Cardiac muscle cell (in vitro differentiated cells and primary cell): Measurements from ENCODE around the gene PDPK1. TPM values are rescaled to one million over a fixed set of nuclear protein-coding genes. Genes with fewer than 3 reads are reported as not detected.

Source experiments
- DNase-seq, 2 donors: peaks; one replicate each; pipeline versions ENCODE4 v3.0.0 to v3.0.0-alpha.2; 2010 to 2017; ENCODE audit warnings: low read depth in 1 of 2, low spot score in 1 of 2
- H3K27ac ChIP-seq: fragments of 200-600 bp; sonication (generic); 2 replicates; pipeline ENCODE4 v1.5.1; 2016
- H3K27me3 ChIP-seq: fragments of 200-600 bp; sonication (generic); 2 replicates; pipeline ENCODE4 v1.6.0; 2016; ENCODE audit warnings: control low read depth
- H3K36me3 ChIP-seq: fragments of 200-600 bp; sonication (generic); 2 replicates; pipeline ENCODE4 v1.5.1; 2016; ENCODE audit warnings: control low read depth
- H3K4me1 ChIP-seq: fragments of 200-600 bp; sonication (generic); 2 replicates; pipeline ENCODE4 v1.8.1; 2017; ENCODE audit warnings: low read depth, mild to moderate bottlenecking, mixed run types
- H3K4me3 ChIP-seq: fragments of 200-600 bp; sonication (generic); 2 replicates; pipeline ENCODE4 v1.5.1; 2016; ENCODE audit warnings: mild to moderate bottlenecking
- H3K9me3 ChIP-seq: fragments of 200-600 bp; sonication (generic); 2 replicates; pipeline ENCODE4 v1.5.1; 2017; ENCODE audit warnings: low read depth, mild to moderate bottlenecking, control low read depth
- polyA plus RNA-seq: library from polyadenylated mRNA; unstranded; fragments of >200 nt; fragmentation: Nextera tagmentation; extraction: Ambion mirVana; gene quantifications from 2 replicates; pipeline ENCODE4 v1.2.1, GENCODE V29; 2016
- total RNA-seq: library from RNA; depleted of rRNA; stranded (reverse); fragments of >200 nt; gene quantifications from 2 replicates; pipeline ENCODE4 v1.2.3, GENCODE V29; 2016
- TF ChIP-seq, protein P1 (sequence below): IDR thresholded peaks from 2 replicates; pipeline ENCODE4 v1.5.1; 2012; ENCODE audit warnings: low read depth, mild to moderate bottlenecking, low read length

The PDPK1 gene
- total and polyA plus RNA-seq, 2 experiments from 2014 or later: 22.4 to 28.6 TPM

DNA sequence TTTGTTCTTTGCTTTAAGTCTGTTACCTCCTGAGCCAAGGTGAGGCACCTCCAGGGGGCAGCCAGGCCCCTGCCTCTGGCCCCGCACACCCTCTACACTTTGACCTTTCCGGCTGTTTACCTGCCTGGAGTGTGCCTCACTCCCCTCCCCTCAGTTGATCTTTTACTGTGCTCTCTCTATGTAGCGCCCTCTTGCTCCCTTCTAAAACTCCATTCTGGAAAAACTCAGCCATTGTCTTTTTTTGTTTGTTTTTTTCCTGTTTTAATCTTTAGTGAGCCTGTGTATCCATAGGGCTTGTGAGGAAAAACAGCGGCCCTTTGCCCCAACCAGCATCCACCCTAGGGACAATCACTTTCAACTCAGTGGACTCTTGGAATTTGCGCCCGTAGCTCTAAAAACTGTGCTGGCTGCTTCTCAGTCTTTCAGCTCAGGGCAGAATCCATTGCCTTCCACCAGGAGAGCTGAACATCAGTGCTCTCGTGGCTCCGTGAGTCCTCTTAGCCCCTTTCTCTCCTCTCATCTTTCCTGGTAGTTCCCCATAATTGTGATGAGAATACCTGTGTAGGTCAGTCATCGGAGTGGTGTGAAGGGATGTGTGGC lies 13.4 kb upstream of the PDPK1 start:
- H3K4me3 ChIP-seq: no peak overlapping the region
- peaks cover 11% of the 10 kb centered on the region for H3K36me3 ChIP-seq
- H3K4me1 ChIP-seq: peaks cover 3% of the 10 kb centered on the region
- no peak overlapping the region for H3K27ac ChIP-seq
- TF ChIP-seq, protein P1, sequence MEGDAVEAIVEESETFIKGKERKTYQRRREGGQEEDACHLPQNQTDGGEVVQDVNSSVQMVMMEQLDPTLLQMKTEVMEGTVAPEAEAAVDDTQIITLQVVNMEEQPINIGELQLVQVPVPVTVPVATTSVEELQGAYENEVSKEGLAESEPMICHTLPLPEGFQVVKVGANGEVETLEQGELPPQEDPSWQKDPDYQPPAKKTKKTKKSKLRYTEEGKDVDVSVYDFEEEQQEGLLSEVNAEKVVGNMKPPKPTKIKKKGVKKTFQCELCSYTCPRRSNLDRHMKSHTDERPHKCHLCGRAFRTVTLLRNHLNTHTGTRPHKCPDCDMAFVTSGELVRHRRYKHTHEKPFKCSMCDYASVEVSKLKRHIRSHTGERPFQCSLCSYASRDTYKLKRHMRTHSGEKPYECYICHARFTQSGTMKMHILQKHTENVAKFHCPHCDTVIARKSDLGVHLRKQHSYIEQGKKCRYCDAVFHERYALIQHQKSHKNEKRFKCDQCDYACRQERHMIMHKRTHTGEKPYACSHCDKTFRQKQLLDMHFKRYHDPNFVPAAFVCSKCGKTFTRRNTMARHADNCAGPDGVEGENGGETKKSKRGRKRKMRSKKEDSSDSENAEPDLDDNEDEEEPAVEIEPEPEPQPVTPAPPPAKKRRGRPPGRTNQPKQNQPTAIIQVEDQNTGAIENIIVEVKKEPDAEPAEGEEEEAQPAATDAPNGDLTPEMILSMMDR: no peak
- H3K9me3 ChIP-seq: no peaks in the 10 kb centered on the region
- no peaks in the 10 kb centered on the region for H3K27me3 ChIP-seq
- DNase-seq: no peak

DNA sequence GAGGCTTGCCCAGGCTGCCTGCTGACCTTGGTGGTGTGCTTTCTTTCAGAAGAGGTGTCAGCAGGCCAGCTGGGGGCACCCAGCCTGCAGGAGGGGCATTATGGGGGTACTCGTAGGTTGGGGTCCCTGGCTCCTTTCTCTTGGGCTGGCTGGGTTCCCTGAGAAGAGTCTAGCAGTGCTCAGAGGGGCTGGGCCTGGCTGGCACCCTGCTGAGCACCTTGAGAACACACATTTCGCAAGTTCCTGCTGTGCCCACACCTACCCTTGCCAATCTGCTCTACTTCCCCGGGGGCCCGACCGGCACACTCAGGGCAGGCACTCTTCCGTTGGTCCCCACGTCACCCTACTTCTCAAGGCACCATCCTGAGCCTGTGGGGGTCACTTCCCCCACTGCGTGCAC lies 11.7 kb upstream of the PDPK1 start:
- Histone ChIP-seq H3K27ac (no peak overlapping the region), H3K36me3 (peaks cover 11% of the 10 kb centered on the region), H3K4me1 (peaks cover 2% of the 10 kb centered on the region), H3K4me3 (no peak overlapping the region), H3K27me3 (no peaks in the 10 kb centered on the region), H3K9me3 (no peaks in the 10 kb centered on the region)
- DNase-seq: no peak
- TF ChIP-seq, protein P1: no peak

DNA sequence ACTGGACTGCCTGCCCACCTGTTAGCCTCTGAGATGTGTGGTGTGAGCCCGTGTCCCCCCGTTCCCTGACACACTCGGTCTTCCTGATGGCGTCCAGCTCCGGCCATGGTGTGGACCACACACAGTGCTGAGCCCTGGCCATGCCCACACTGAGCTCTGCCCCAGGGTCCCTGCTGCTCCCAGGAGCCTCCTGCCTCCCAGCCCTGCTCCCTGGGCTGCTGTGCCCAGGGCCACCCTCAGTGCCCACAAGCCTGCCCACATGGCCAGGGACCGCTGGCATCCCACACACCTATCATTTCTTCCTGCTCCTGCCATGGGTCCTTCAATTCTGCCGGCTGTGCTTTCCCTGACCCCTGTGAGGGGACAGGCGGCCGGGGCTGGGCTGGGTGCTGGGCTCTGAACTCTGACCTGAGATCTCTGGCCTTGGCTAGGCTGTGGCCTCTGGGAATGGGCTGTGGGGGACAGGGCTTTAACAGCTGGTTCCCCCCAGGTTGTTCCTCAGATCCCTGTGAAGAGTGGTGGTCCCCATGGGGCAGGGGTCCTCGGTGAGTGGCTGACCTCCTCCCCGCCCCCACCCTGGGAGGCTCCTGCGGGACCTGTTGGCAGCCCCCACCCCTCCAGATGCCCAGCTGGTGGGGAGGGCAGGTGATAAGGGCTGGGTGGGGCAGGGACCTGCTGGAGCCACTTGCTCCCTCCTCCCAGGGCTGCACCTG lies 10.6 kb upstream of the PDPK1 start:
- H3K27ac ChIP-seq: no peak overlapping the region
- H3K27me3 ChIP-seq: no peaks in the 10 kb centered on the region
- no peaks in the 10 kb centered on the region for H3K9me3 ChIP-seq
- TF ChIP-seq, protein P1: no peak
- H3K4me3 ChIP-seq: no peak overlapping the region
- no peak for DNase-seq
- peaks cover 11% of the 10 kb centered on the region for H3K36me3 ChIP-seq
- H3K4me1 ChIP-seq: no peaks in the 10 kb centered on the region

DNA sequence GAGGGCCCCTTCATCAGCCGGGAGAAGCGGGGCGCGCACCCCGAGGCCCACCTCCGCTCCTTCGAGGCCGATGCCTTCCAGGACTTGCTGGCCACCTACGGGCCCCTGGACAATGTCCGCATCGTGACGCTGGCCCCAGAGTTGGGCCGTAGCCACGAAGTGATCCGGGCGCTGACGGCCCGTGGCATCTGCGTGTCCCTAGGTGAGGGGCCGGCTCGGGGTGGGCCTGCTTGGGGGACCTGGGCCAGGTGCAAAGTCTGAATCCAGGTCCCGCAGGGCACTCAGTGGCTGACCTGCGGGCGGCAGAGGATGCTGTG lies 10.1 kb upstream of the PDPK1 start:
- peaks cover 11% of the 10 kb centered on the region for H3K36me3 ChIP-seq
- no peaks in the 10 kb centered on the region for H3K9me3 ChIP-seq
- no peak overlapping the region for H3K27ac ChIP-seq
- TF ChIP-seq, protein P1: no peak
- no peaks in the 10 kb centered on the region for H3K4me1 ChIP-seq
- no peak overlapping the region for H3K4me3 ChIP-seq
- no peak for DNase-seq
- no peaks in the 10 kb centered on the region for H3K27me3 ChIP-seq

DNA sequence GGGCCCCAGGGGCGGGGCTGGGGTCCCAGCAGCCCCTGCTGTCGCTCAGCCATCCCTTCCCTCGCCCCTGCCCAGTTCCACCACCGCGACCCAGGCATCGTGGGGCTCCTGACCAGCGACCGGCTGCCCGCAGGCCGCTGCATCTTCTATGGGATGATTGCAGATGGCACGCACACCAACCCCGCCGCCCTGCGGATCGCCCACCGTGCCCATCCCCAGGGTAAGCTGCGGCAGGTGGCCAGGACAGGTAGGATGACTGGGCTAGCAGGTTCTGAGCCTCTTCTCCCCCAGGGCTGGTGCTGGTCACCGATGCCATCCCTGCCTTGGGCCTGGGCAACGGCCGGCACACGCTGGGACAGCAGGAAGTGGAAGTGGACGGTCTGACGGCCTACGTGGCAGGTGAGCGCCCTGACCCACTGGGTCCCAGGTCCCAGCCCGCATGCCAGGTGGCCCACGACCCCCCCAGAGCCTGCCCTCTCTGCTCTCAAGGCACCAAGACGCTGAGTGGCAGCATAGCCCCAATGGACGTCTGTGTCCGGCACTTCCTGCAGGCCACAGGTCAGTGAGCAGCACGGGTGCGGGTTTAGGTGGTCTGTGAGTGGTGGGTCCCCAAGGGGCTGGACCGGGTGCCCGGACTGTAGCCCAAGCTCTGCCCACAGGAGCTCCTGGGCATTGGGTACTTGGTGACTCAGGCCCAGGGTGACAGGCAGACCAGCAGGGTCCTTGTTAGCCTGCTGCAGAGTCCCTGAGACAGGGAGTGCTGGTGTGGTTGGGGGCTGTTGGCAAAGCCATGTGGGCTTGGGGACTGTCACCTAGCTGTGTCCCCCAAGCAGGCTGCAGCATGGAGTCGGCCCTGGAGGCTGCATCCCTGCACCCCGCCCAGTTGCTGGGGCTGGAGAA lies 9.4 kb upstream of the PDPK1 start:
- TF ChIP-seq, protein P1: no peak
- H3K27ac ChIP-seq: no peak overlapping the region
- no peak overlapping the region for H3K4me3 ChIP-seq
- H3K36me3 ChIP-seq: peaks cover 11% of the 10 kb centered on the region
- H3K9me3 ChIP-seq: no peaks in the 10 kb centered on the region
- H3K27me3 ChIP-seq: no peaks in the 10 kb centered on the region
- no peaks in the 10 kb centered on the region for H3K4me1 ChIP-seq
- DNase-seq: no peak
